Measurements from ENCODE around the gene FAM187B. TPM values are rescaled to one million over a fixed set of nuclear protein-coding genes. Genes with fewer than 3 reads are reported as not detected.
A peak's percentile ranks its signal among the peaks of the same experiment; 100 is the strongest.

FAM187B gene
- total and polyA plus RNA-seq, 10 donors, result 0.48 to 0.61 (median 0.51) TPM; not detected in 7

GRCh38 chr19:35267818-35268535 is 39.4 kb upstream of the FAM187B start:
- WGBS, 5 donors, result 0 to 2% (median 1%) methylated on average over 48 to 100 of the region's 100 CpGs
- no peak for TF ChIP-seq POLR2A (IDR thresholded peaks at IDR 0.05)
- no peak for TF ChIP-seq CTCF (IDR thresholded peaks at IDR 0.05 in 8 of 11, conservative IDR thresholded peaks at IDR 0.05 in 3 of 11)
- peak; percentile 81 to 87 (median 84) for TF ChIP-seq POLR2AphosphoS5 (IDR thresholded peaks at IDR 0.05)
- DNase-seq, result peak; percentile 95
- Histone ChIP-seq H3K36me3 (peaks cover 0 to 52% (median 20%) of the 10 kb centered on the region in 6 donors), H3K27me3 (replicated peaks in 1 of 7) (no peaks in the 10 kb centered on the region), H3K4me3 (peak overlapping the region; percentile 64 to 90 (median 72)), H3K4me1 (peaks cover 32 to 73% (median 68%) of the 10 kb centered on the region in 6 donors), H3K9me3 (no peaks in the 10 kb centered on the region), H3K27ac (peak overlapping the region; percentile 93 to 97 (median 94))
- intact Hi-C loops (cut with DNase I; ENCODE audit: low total_unique reads), result loop anchor here (5.0 kb wide), 1 partner anchor 116 kb away; the partner anchor contains the start of gene FXYD5

GRCh38 chr19:35267353-35267817 is 38.8 kb upstream of the FAM187B start:
- H3K4me3 ChIP-seq, result peak overlapping the region; percentile 64 to 90 (median 72)
- intact Hi-C loops (cut with DNase I; ENCODE audit: low total_unique reads), result loop anchor here (5.0 kb wide), 1 partner anchor 115 kb away; the partner anchor contains the start of gene FXYD5
- 0 to 1% (median 0%) methylated on average over 14 to 40 of the region's 40 CpGs for WGBS, 5 donors
- TF ChIP-seq CTCF (IDR thresholded peaks at IDR 0.05 in 8 of 11, conservative IDR thresholded peaks at IDR 0.05 in 3 of 11) (no peak), POLR2AphosphoS5 (IDR thresholded peaks at IDR 0.05) (peak in 1 of 3 donors; percentile 73)
- peak overlapping the region; percentile 93 to 97 (median 94) for H3K27ac ChIP-seq
- DNase-seq, result peak; percentile 93
- peaks cover 30 to 67% (median 62%) of the 10 kb centered on the region in 6 donors for H3K4me1 ChIP-seq
- H3K9me3 ChIP-seq, result no peaks in the 10 kb centered on the region
- H3K36me3 ChIP-seq, result peaks cover 0 to 51% (median 19%) of the 10 kb centered on the region in 6 donors
- H3K27me3 ChIP-seq (replicated peaks in 1 of 7), result no peaks in the 10 kb centered on the region

- 41 to 77% (median 55%) methylated on average over 14 to 39 of the region's 39 CpGs for WGBS, 5 donors
- H3K27me3 ChIP-seq (replicated peaks in 1 of 7), result no peaks in the 10 kb centered on the region
- DNase-seq, result peak; percentile 76
- no peaks in the 10 kb centered on the region for H3K9me3 ChIP-seq
- intact Hi-C loops (cut with DNase I; ENCODE audit: low total_unique reads), result loop anchor here (5.0 kb wide), 1 partner anchor 114 kb away; the partner anchor contains the start of gene FXYD5
- TF ChIP-seq POLR2A (IDR thresholded peaks at IDR 0.05) (no peak), POLR2AphosphoS5 (IDR thresholded peaks at IDR 0.05) (peak in 2 of 3 donors; percentile 4 to 54)
- H3K4me3 ChIP-seq, result peak overlapping the region; percentile 64 to 90 (median 72)
- peaks cover 0 to 50% (median 15%) of the 10 kb centered on the region in 6 donors for H3K36me3 ChIP-seq
- H3K4me1 ChIP-seq, result peaks cover 24 to 65% (median 57%) of the 10 kb centered on the region in 6 donors
- H3K27ac ChIP-seq, result peak overlapping the region; percentile 93 to 97 (median 94)
Measured at GRCh38 chr19:35266520-35267352, 38.2 kb upstream of the FAM187B start.

- TF ChIP-seq POLR2AphosphoS5 (IDR thresholded peaks at IDR 0.05) (peak in 1 of 3 donors; percentile 11), CTCF (IDR thresholded peaks at IDR 0.05 in 8 of 11, conservative IDR thresholded peaks at IDR 0.05 in 3 of 11) (no peak)
- WGBS, 5 donors, result 79 to 93% (median 89%) methylated on average over 9 to 10 of the region's 10 CpGs
- Histone ChIP-seq H3K4me3 (peak overlapping the region in 1 of 8 donors; percentile 90), H3K27ac (peak overlapping the region in 5 of 8 donors; percentile 16 to 97 (median 28)), H3K4me1 (peaks cover 19 to 59% (median 50%) of the 10 kb centered on the region in 6 donors), H3K9me3 (no peaks in the 10 kb centered on the region), H3K36me3 (peaks cover 0 to 47% (median 8%) of the 10 kb centered on the region in 6 donors), H3K27me3 (replicated peaks in 1 of 7) (no peaks in the 10 kb centered on the region)
- intact Hi-C loops (cut with DNase I; ENCODE audit: low total_unique reads), result loop anchor here (5.0 kb wide), 1 partner anchor 114 kb away; the partner anchor contains the start of gene FXYD5
- no peak for DNase-seq
Measured at GRCh38 chr19:35265900-35266519, 37.5 kb upstream of the FAM187B start.

Measured in spleen (tissue), 11 donors.